Stomach (tissue), 4 donors: Measurements from ENCODE around the gene URM1.

Experiments
- POLR2A ChIP-seq, 4 donors: fragments of 450-650 bp; IDR thresholded peaks; one replicate each; pipeline ENCODE4 v1.6.1; 2016; ENCODE audit warnings: antibody characterized with exemption in 4 of 4, control low read depth in 2 of 4, mild to moderate bottlenecking in 1 of 4, moderate library complexity in 1 of 4
- TF ChIP-seq, protein P1 (sequence below), 7 experiments: fragments of 450-650 bp in 4 of 7; fragments of 200-600 bp in 3 of 7; sonication (generic) in 3 of 7; IDR thresholded peaks; one replicate each; pipeline ENCODE4 v1.5.1; 2016 to 2019; ENCODE audit warnings: antibody characterized with exemption in 7 of 7, control low read depth in 2 of 7, mild to moderate bottlenecking in 1 of 7

DNA sequence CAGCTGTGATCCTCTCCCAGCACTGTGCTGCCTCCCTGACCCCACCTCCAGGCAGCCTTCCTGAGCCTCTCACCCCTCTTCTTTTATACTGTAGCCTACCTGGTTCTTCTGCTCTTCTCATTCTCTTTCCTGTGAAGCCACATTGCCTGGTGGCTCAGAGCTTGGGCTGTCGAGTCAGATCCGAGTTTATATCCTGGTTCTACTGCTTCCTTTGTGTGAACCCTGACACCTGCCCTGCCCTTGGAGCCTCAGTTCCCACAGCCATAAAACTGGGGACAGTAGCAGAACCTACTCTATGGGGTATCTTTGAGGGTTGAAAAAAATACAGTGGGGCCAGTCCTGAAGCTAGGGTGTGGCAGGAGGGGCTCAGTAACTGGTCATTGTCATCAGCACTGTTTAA lies 22.0 kb upstream of the URM1 start:
- TF ChIP-seq, protein P1, sequence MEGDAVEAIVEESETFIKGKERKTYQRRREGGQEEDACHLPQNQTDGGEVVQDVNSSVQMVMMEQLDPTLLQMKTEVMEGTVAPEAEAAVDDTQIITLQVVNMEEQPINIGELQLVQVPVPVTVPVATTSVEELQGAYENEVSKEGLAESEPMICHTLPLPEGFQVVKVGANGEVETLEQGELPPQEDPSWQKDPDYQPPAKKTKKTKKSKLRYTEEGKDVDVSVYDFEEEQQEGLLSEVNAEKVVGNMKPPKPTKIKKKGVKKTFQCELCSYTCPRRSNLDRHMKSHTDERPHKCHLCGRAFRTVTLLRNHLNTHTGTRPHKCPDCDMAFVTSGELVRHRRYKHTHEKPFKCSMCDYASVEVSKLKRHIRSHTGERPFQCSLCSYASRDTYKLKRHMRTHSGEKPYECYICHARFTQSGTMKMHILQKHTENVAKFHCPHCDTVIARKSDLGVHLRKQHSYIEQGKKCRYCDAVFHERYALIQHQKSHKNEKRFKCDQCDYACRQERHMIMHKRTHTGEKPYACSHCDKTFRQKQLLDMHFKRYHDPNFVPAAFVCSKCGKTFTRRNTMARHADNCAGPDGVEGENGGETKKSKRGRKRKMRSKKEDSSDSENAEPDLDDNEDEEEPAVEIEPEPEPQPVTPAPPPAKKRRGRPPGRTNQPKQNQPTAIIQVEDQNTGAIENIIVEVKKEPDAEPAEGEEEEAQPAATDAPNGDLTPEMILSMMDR (IDR thresholded peaks at IDR 0.05), result no peak
- TF ChIP-seq POLR2A (IDR thresholded peaks at IDR 0.05), result no peak
